GM12878 (cell line): ENCODE measurements around the gene SNRPE. TPM values are rescaled to one million over a fixed set of nuclear protein-coding genes. Genes with fewer than 3 reads are reported as not detected.

Source experiments
- ATAC-seq: fragments of 200-7000 bp; cut with Tn5 transposase; 3 replicates; pipeline ENCODE4 v1.9.1; 2020; ENCODE audit warnings: mild to moderate bottlenecking, moderate library complexity
- BruUV-seq: library from RNA; stranded (reverse); fragments of 400-500 nt; replicated peaks from 2 replicates; lab custom pipeline; 2021; lab: Mats Ljungman, UMichigan
- CTCF ChIA-PET: fragments of 300-600 bp; sonication (Branson Sonifier 250); formaldehyde crosslinking; extraction: SDS; loops from one replicate; lab custom pipeline; 2021; ENCODE audit warnings: inconsistent platforms; lab: Yijun Ruan, JAX
- POLR2A ChIA-PET: fragments of 350-600 bp; formaldehyde crosslinking; extraction: SDS; loops from one replicate; lab custom pipeline; 2021; ENCODE audit warnings: inconsistent platforms; lab: Charles Lee
- RAD21 ChIA-PET: fragments of 300-600 bp; sonication (Branson Sonifier 250); formaldehyde crosslinking; loops from one replicate; lab custom pipeline; 2023; ENCODE audit warnings: antibody characterized with exemption; ENCODE audit not compliant: unreplicated experiment; lab: Charles Lee
- SMC1A ChIA-PET: fragments of 300-600 bp; sonication (Branson Sonifier 250); formaldehyde crosslinking; loops from one replicate; lab custom pipeline; 2023; ENCODE audit not compliant: unreplicated experiment, uncharacterized antibody; lab: Charles Lee
- DNase-seq: peaks from one replicate; pipeline ENCODE4 v3.0.0-alpha.2; 2011; ENCODE audit warnings: low read depth, low spot score
- FAIRE-seq: peaks from 3 replicates; lab custom pipeline; 2011; peaks lifted over from hg19 to GRCh38; lab: Jason Lieb, UNC
- H2AFZ ChIP-seq: 2 replicates; pipeline ENCODE4 v1.6.0; 2011; ENCODE audit warnings: low read depth, low read length, control low read depth; ENCODE audit not compliant: control insufficient read depth
- H3K27ac ChIP-seq: 2 replicates; pipeline ENCODE4 v1.5.1; 2011; ENCODE audit warnings: control low read depth; ENCODE audit not compliant: control insufficient read depth, insufficient read depth
- H3K27me3 ChIP-seq, 2 experiments: replicated peaks in 1 of 2; 2 replicates each; pipeline versions ENCODE4 v1.6.0 to v1.6.1; 2011; ENCODE audit warnings: low read length in 1 of 2; ENCODE audit not compliant: control insufficient read depth in 2 of 2, insufficient read depth in 2 of 2
- H3K36me3 ChIP-seq, 2 experiments: 2 replicates each; pipeline ENCODE4 v1.5.1; 2011; ENCODE audit warnings: low read length in 1 of 2; ENCODE audit not compliant: control insufficient read depth in 2 of 2, insufficient read depth in 2 of 2
- H3K4me1 ChIP-seq: 2 replicates; pipeline ENCODE4 v1.6.1; 2011; ENCODE audit warnings: mild to moderate bottlenecking, low read length, moderate library complexity, mixed read lengths; ENCODE audit not compliant: control insufficient read depth, insufficient read depth
- H3K4me2 ChIP-seq: 2 replicates; pipeline ENCODE4 v1.6.0; 2011; ENCODE audit warnings: control low read depth; ENCODE audit not compliant: control insufficient read depth, insufficient read depth
- H3K4me3 ChIP-seq: fragments of 200-600 bp; sonication (generic); 2 replicates; pipeline ENCODE4 v1.5.1; 2016
- H3K79me2 ChIP-seq: 2 replicates; pipeline ENCODE4 v1.6.0; 2011; ENCODE audit warnings: low read length; ENCODE audit not compliant: control insufficient read depth, insufficient read depth
- H3K9ac ChIP-seq: 2 replicates; pipeline ENCODE4 v1.8.0; 2011; ENCODE audit warnings: low read length, control low read depth, mixed read lengths; ENCODE audit not compliant: control insufficient read depth, insufficient read depth
- H3K9me3 ChIP-seq: replicated peaks from 3 replicates; pipeline ENCODE4 v1.5.1; 2011; ENCODE audit warnings: mild to moderate bottlenecking, low read length; ENCODE audit not compliant: control insufficient read depth, insufficient read depth
- H4K20me1 ChIP-seq: 2 replicates; pipeline ENCODE4 v1.6.0; 2011; ENCODE audit not compliant: control insufficient read depth, insufficient read depth
- DPF2 ChIP-seq: fragments of 450-650 bp; IDR thresholded peaks from 2 replicates; pipeline ENCODE4 v1.6.1; 2017; ENCODE audit warnings: mild to moderate bottlenecking
- EZH2 ChIP-seq: IDR thresholded peaks from 2 replicates; pipeline ENCODE4 v1.6.1; 2012; ENCODE audit warnings: low read depth, mild to moderate bottlenecking, control low read depth, inconsistent platforms, low read length, borderline replicate concordance; ENCODE audit not compliant: control insufficient read depth
- FOS ChIP-seq: IDR thresholded peaks from 3 replicates; pipeline ENCODE4 v1.6.1; 2011; ENCODE audit warnings: borderline replicate concordance; ENCODE audit not compliant: insufficient read length; ENCODE audit errors: extremely low read depth
- HDAC6 ChIP-seq: fragments of 200-600 bp; sonication (generic); IDR thresholded peaks from one replicate; pipeline ENCODE4 v1.8.0; 2017; ENCODE audit warnings: antibody characterized with exemption; ENCODE audit not compliant: unreplicated experiment
- IRF4 ChIP-seq: IDR thresholded peaks from 2 replicates; pipeline ENCODE4 v1.6.1; 2011; ENCODE audit warnings: low read depth, low read length
- MEF2A ChIP-seq: IDR thresholded peaks from 2 replicates; pipeline ENCODE4 v1.6.1; 2011; ENCODE audit warnings: low read depth, mild to moderate bottlenecking, low read length, moderate library complexity; ENCODE audit not compliant: insufficient read depth
- MYB ChIP-seq: fragments of 150-350 bp; IDR thresholded peaks from 2 replicates; pipeline ENCODE4 v1.6.1; 2014; ENCODE audit warnings: mild to moderate bottlenecking, low read depth, low read length, borderline replicate concordance
- NFXL1 ChIP-seq: fragments of 450-650 bp; IDR thresholded peaks from 2 replicates; pipeline ENCODE4 v1.6.1; 2017; ENCODE audit warnings: antibody characterized with exemption, mild to moderate bottlenecking, borderline replicate concordance
- PBX3 ChIP-seq: IDR thresholded peaks from 2 replicates; pipeline ENCODE4 v1.6.1; 2011; ENCODE audit warnings: mild to moderate bottlenecking, low read depth, low read length, moderate library complexity; ENCODE audit not compliant: insufficient replicate concordance
- RBBP5 ChIP-seq: fragments of 200-600 bp; sonication (generic); conservative IDR thresholded peaks from 2 replicates; pipeline ENCODE4 v1.6.1; 2016
- SKIL ChIP-seq: fragments of 450-650 bp; IDR thresholded peaks from 2 replicates; pipeline ENCODE4 v1.6.1; 2017; ENCODE audit warnings: mild to moderate bottlenecking, low read depth, inconsistent platforms; ENCODE audit not compliant: poor library complexity, severe bottlenecking
- SREBF1 ChIP-seq: IDR thresholded peaks from 2 replicates; pipeline ENCODE4 v1.6.1; 2012; ENCODE audit warnings: mild to moderate bottlenecking, low read length
- STAT1 ChIP-seq: fragments of 450-650 bp; conservative IDR thresholded peaks from 2 replicates; pipeline ENCODE4 v1.6.1; 2014; ENCODE audit warnings: antibody characterized with exemption, mild to moderate bottlenecking
- STAT3 ChIP-seq: IDR thresholded peaks from 2 replicates; pipeline ENCODE4 v1.6.1; 2011; ENCODE audit warnings: low read depth, low read length, improper control_type of control experiment
- USF2 ChIP-seq: IDR thresholded peaks from 2 replicates; pipeline ENCODE4 v1.6.1; 2011; ENCODE audit warnings: low read depth, low read length, improper control_type of control experiment, borderline replicate concordance
- WGBS: methylation state at CpG from one replicate; pipeline ENCODE4 v1.1.6; 2016; ENCODE audit warnings: low lambda C conversion rate; ENCODE audit not compliant: insufficient replicate concordance, insufficient coverage; ENCODE audit errors: missing lambda C conversion rate; 5-methylcytosine and 5-hydroxymethylcytosine counted together
- in situ Hi-C: fragments of 300-500 bp; cut with MboI; formaldehyde crosslinking; loops from 9 replicates; pipeline ENCODE4 v1.14.3; 2018; ENCODE audit warnings: mixed read lengths
- intact Hi-C: fragments of 100-400 bp; cut with micrococcal nuclease; formaldehyde crosslinking; loops from one replicate; pipeline ENCODE4 v1.14.2; 2022; ENCODE audit not compliant: unreplicated experiment
- polyA plus RNA-seq, 11 experiments: library from polyadenylated mRNA; depleted of rRNA in 4 of 11; unstranded in 6 of 11; stranded (reverse) in 5 of 11; fragments of >200 nt; fragmentation: Nextera tagmentation in 4 of 11; fragmentation: Illumina TruSeq in 1 of 11; extraction: Ambion mirVana in 4 of 11; extraction: Trizol in 1 of 11; gene quantifications; 1 replicate in 1 of 11; 2 replicates in 10 of 11; pipeline versions ENCODE4 v1.2.1 to v1.2.3, GENCODE V29; 2011 to 2016; ENCODE audit warnings: inconsistent platforms in 2 of 11, missing spikeins in 2 of 11, low read depth in 1 of 11
- total RNA-seq, 4 experiments: library from RNA; depleted of rRNA in 3 of 4; stranded (reverse); fragments of >200 nt in 3 of 4; fragmentation: Illumina TruSeq in 1 of 4; extraction: Trizol in 1 of 4; gene quantifications; 2 replicates each; pipeline versions ENCODE4 v1.2.1 to v1.2.3, GENCODE V29; 2013 to 2021

The SNRPE gene
- total and polyA plus RNA-seq, 10 of the 15 experiments (the other 5 are each of a cell fraction or from before 2014, with no cell fraction given): 109 to 1,384 (median 316) TPM

GRCh38 chr1:203907901-203908300 lies 46.5 kb downstream of the SNRPE start:
- H3K4me3 ChIP-seq: no peak overlapping the region
- H4K20me1 ChIP-seq: no peaks in the 10 kb centered on the region
- intact Hi-C loops (no loop called here), in situ Hi-C loops (no loop called here)
- H2AFZ ChIP-seq: no peak overlapping the region
- DNase-seq: no peak
- H3K9ac ChIP-seq: no peak overlapping the region
- H3K4me2 ChIP-seq: no peak overlapping the region
- no peaks in the 10 kb centered on the region for H3K79me2 ChIP-seq
- no TSS peak for BruUV-seq
- RAD21 ChIA-PET: no interaction called here
- TF ChIP-seq HDAC6: no peak
- TF ChIP-seq SREBF1: no peak
- no peak for TF ChIP-seq USF2
- TF ChIP-seq NFXL1: no peak
- no peak for TF ChIP-seq MEF2A
- TF ChIP-seq STAT1: no peak
- TF ChIP-seq RBBP5: no peak
- no peak for TF ChIP-seq IRF4
- TF ChIP-seq SKIL: no peak
- no peak for TF ChIP-seq STAT3
- no peak for TF ChIP-seq EZH2
- no peak for TF ChIP-seq DPF2
- no peak for TF ChIP-seq MYB
- TF ChIP-seq FOS: no peak
- TF ChIP-seq PBX3: no peak
- no peaks in the 10 kb centered on the region; a peak in 1 of 4 replicates for H3K27me3 ChIP-seq
- no peaks in the 10 kb centered on the region for H3K36me3 ChIP-seq
- POLR2A ChIA-PET: no interaction called here
- no peaks in the 10 kb centered on the region for H3K4me1 ChIP-seq
- H3K9me3 ChIP-seq: no peaks in the 10 kb centered on the region
- SMC1A ChIA-PET: no interaction called here
- H3K27ac ChIP-seq: no peak overlapping the region
- CTCF ChIA-PET: no interaction called here
- no peak for ATAC-seq
- FAIRE-seq: no peak
- 68% methylated on average over 5 of the region's 5 CpGs for WGBS
